ENCODE results near the gene AANAT. TPM values are rescaled to one million over a fixed set of nuclear protein-coding genes. Genes with fewer than 3 reads are reported as not detected.

The AANAT gene
- total and polyA plus RNA-seq, 12 donors: 0.30 to 0.40 TPM; not detected in 10

- H3K27ac ChIP-seq: no peak overlapping the region
- intact Hi-C loops (cut with DNase I): no loop called here
- no peaks in the 10 kb centered on the region for H3K36me3 ChIP-seq (replicated peaks in 1 of 2)
- H3K4me3 ChIP-seq: no peak overlapping the region
- no peaks in the 10 kb centered on the region for H3K9me3 ChIP-seq (replicated peaks in 1 of 3)
- H3K27me3 ChIP-seq: no peaks in the 10 kb centered on the region
- no peak for DNase-seq
- TF ChIP-seq CTCF (IDR thresholded peaks at IDR 0.05) (no peak), POLR2A (IDR thresholded peaks at IDR 0.05) (no peak)
- WGBS, 4 donors: 94 to 95% (median 95%) methylated on average over 9 of the region's 9 CpGs
- H3K4me1 ChIP-seq (replicated peaks in 1 of 2): peaks cover 0 to 6% of the 10 kb centered on the region in 2 donors
Measured at GRCh38 chr17:76433693-76434092, 33.7 kb upstream of the AANAT start.

- Histone ChIP-seq H3K36me3 (replicated peaks in 1 of 2) (no peaks in the 10 kb centered on the region), H3K9me3 (replicated peaks in 1 of 3) (no peaks in the 10 kb centered on the region), H3K27me3 (no peaks in the 10 kb centered on the region), H3K4me1 (replicated peaks in 1 of 2) (peaks cover 0 to 6% of the 10 kb centered on the region in 2 donors), H3K27ac (peak overlapping the region in 1 of 5 donors; percentile 10), H3K4me3 (no peak overlapping the region)
- TF ChIP-seq CTCF (IDR thresholded peaks at IDR 0.05) (no peak), POLR2A (IDR thresholded peaks at IDR 0.05) (no peak)
- 68 to 80% (median 74%) methylated on average over 5 to 7 of the region's 7 CpGs for WGBS, 4 donors
- DNase-seq: peak in 6 of 7 donors; percentile 53 to 76 (median 62)
- intact Hi-C loops (cut with DNase I): no loop called here
Measured at GRCh38 chr17:76434870-76435269, 32.5 kb upstream of the AANAT start.

DNA sequence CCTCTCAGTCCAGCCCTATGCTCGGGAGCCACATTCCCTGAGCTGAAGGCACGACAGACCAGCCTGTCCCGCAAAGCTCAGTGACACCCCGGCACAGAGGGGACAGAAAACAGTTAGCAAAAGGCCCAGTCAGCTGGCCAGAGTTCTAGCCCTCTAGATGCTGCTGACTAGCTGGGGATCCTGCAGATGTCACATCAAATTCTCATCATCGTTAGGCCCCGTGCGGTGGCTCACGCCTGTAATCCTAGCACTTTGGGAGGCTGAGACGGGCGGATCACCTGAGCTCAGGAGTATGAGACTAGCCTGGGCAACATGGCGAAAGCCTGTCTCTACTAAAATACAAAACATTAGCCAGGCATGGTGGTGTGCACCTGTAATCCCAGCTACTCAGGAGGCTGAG is 31.7 kb upstream of the AANAT start:
- TF ChIP-seq CTCF (IDR thresholded peaks at IDR 0.05) (no peak), POLR2A (IDR thresholded peaks at IDR 0.05) (no peak)
- intact Hi-C loops (cut with DNase I): no loop called here
- peaks cover 0 to 8% of the 10 kb centered on the region in 2 donors for H3K4me1 ChIP-seq (replicated peaks in 1 of 2)
- no peak overlapping the region for H3K27ac ChIP-seq
- no peak overlapping the region for H3K4me3 ChIP-seq
- H3K27me3 ChIP-seq: no peaks in the 10 kb centered on the region
- 92 to 96% (median 94%) methylated on average over 2 to 11 of the region's 11 CpGs for WGBS, 4 donors
- DNase-seq: no peak
- no peaks in the 10 kb centered on the region for H3K9me3 ChIP-seq (replicated peaks in 1 of 3)
- no peaks in the 10 kb centered on the region for H3K36me3 ChIP-seq (replicated peaks in 1 of 2)

- Histone ChIP-seq H3K9me3 (replicated peaks in 1 of 3) (no peaks in the 10 kb centered on the region), H3K27me3 (no peaks in the 10 kb centered on the region), H3K4me3 (no peak overlapping the region), H3K4me1 (replicated peaks in 1 of 2) (peaks cover 0 to 11% of the 10 kb centered on the region in 2 donors), H3K27ac (no peak overlapping the region), H3K36me3 (replicated peaks in 1 of 2) (no peaks in the 10 kb centered on the region)
- no peak for TF ChIP-seq CTCF (IDR thresholded peaks at IDR 0.05)
- 77 to 82% (median 78%) methylated on average over 13 of the region's 13 CpGs for WGBS, 4 donors
- no peak for DNase-seq
- intact Hi-C loops (cut with DNase I): no loop called here
Measured at GRCh38 chr17:76437467-76438402, 29.7 kb upstream of the AANAT start.

Data from adrenal gland (tissue), 12 donors.